WTC11 (cell line): ENCODE results near the gene BZW2. TPM values are rescaled to one million over a fixed set of nuclear protein-coding genes. Genes with fewer than 3 reads are reported as not detected.

Experiments
- ATAC-seq: fragments of 200-7000 bp; cut with Tn5 transposase; 2 replicates; pipeline ENCODE4 v1.10.0; 2021; ENCODE audit warnings: mild to moderate bottlenecking, moderate library complexity
- CTCF ChIA-PET: fragments of 300-600 bp; sonication (Branson Sonifier 250); formaldehyde crosslinking; loops from one replicate; lab custom pipeline; 2021; ENCODE audit warnings: antibody characterized with exemption; lab: Charles Lee
- POLR2A ChIA-PET: fragments of 350-600 bp; sonication (Branson Sonifier 250); formaldehyde crosslinking; loops from one replicate; lab custom pipeline; 2021; ENCODE audit warnings: antibody characterized with exemption; lab: Charles Lee
- DNase-seq: peaks from one replicate; pipeline ENCODE4 v3.0.0; 2021; ENCODE audit warnings: low spot score
- H3K27ac Mint-ChIP-seq: 2 replicates; pipeline ENCODE4 v1.8.0; 2021; ENCODE audit warnings: mixed read lengths
- H3K27me3 Mint-ChIP-seq: 2 replicates; pipeline ENCODE4 v1.8.0; 2021; ENCODE audit warnings: low read depth, mild to moderate bottlenecking, moderate library complexity, mixed read lengths
- H3K36me3 Mint-ChIP-seq: 2 replicates; pipeline ENCODE4 v1.8.0; 2021; ENCODE audit warnings: mixed read lengths
- H3K4me1 Mint-ChIP-seq: 2 replicates; pipeline ENCODE4 v1.8.0; 2022; ENCODE audit warnings: mixed read lengths
- H3K4me3 Mint-ChIP-seq: 2 replicates; pipeline ENCODE4 v1.8.0; 2021; ENCODE audit warnings: mild to moderate bottlenecking, moderate library complexity, mixed read lengths
- H3K9me3 Mint-ChIP-seq: 2 replicates; pipeline ENCODE4 v1.8.0; 2021; ENCODE audit warnings: mixed read lengths
- AFF4 ChIP-seq: sonication (generic); formaldehyde crosslinking; IDR thresholded peaks from 2 replicates; pipeline ENCODE4 v1.8.1; 2023; ENCODE audit warnings: mild to moderate bottlenecking, missing genetic modification reagents, borderline replicate concordance
- CBFB ChIP-seq: sonication (generic); formaldehyde crosslinking; IDR thresholded peaks from 2 replicates; pipeline ENCODE4 v1.8.1; 2022; ENCODE audit warnings: mild to moderate bottlenecking, low read depth, missing genetic modification reagents
- CTCF ChIP-seq: fragments of 200-600 bp; IDR thresholded peaks from 2 replicates; pipeline ENCODE4 v1.8.0; 2022; ENCODE audit warnings: antibody characterized with exemption
- JAZF1 ChIP-seq: fragments of 250-450 bp; sonication (Bioruptor Pico); IDR thresholded peaks from 2 replicates; pipeline ENCODE4 v1.9.0; 2021; ENCODE audit warnings: moderate library complexity, mild to moderate bottlenecking, inconsistent platforms
- MXD4 ChIP-seq: fragments of 250-450 bp; sonication (Bioruptor Pico); IDR thresholded peaks from 2 replicates; pipeline ENCODE4 v1.8.0; 2021; ENCODE audit warnings: mild to moderate bottlenecking, moderate library complexity, borderline replicate concordance
- NFATC4 ChIP-seq: fragments of 250-450 bp; sonication (Bioruptor Pico); IDR thresholded peaks from 2 replicates; pipeline ENCODE4 v1.9.0; 2021; ENCODE audit warnings: mild to moderate bottlenecking
- NR1H2 ChIP-seq: sonication (generic); formaldehyde crosslinking; IDR thresholded peaks from 2 replicates; pipeline ENCODE4 v1.9.0; 2021; ENCODE audit warnings: mild to moderate bottlenecking, moderate library complexity, missing genetic modification reagents
- NR2C2 ChIP-seq: sonication (generic); formaldehyde crosslinking; IDR thresholded peaks from 2 replicates; pipeline ENCODE4 v1.8.0; 2022; ENCODE audit warnings: mild to moderate bottlenecking, missing genetic modification reagents
- NR3C1 ChIP-seq: sonication (generic); formaldehyde crosslinking; conservative IDR thresholded peaks from 2 replicates; pipeline ENCODE4 v1.8.1; 2023; ENCODE audit warnings: low read depth, mild to moderate bottlenecking, missing genetic modification reagents
- OVOL2 ChIP-seq: fragments of 250-450 bp; sonication (Bioruptor Pico); IDR thresholded peaks from 2 replicates; pipeline ENCODE4 v1.9.0; 2021; ENCODE audit warnings: mild to moderate bottlenecking, borderline replicate concordance
- SOX15 ChIP-seq: fragments of 250-450 bp; sonication (Bioruptor Pico); IDR thresholded peaks from 2 replicates; pipeline ENCODE4 v1.9.0; 2021; ENCODE audit warnings: mild to moderate bottlenecking
- STAT6 ChIP-seq: sonication (generic); formaldehyde crosslinking; conservative IDR thresholded peaks from 2 replicates; pipeline ENCODE4 v1.8.1; 2023; ENCODE audit warnings: mild to moderate bottlenecking, low read depth, missing genetic modification reagents, moderate library complexity
- TEAD1 ChIP-seq: sonication (generic); formaldehyde crosslinking; IDR thresholded peaks from 2 replicates; pipeline ENCODE4 v1.8.0; 2022; ENCODE audit warnings: mild to moderate bottlenecking, missing genetic modification reagents
- ZBTB21 ChIP-seq: sonication (generic); formaldehyde crosslinking; IDR thresholded peaks from 2 replicates; pipeline ENCODE4 v1.8.1; 2023; ENCODE audit warnings: mild to moderate bottlenecking, missing genetic modification reagents, borderline replicate concordance
- ZNF121 ChIP-seq: sonication (generic); formaldehyde crosslinking; IDR thresholded peaks from 2 replicates; pipeline ENCODE4 v1.8.0; 2023; ENCODE audit warnings: missing genetic modification reagents
- ZNF232 ChIP-seq: sonication (generic); formaldehyde crosslinking; IDR thresholded peaks from 2 replicates; pipeline ENCODE4 v1.8.0; 2022; ENCODE audit warnings: mild to moderate bottlenecking, missing genetic modification reagents
- ZNF416 ChIP-seq: fragments of 250-450 bp; sonication (Bioruptor Pico); IDR thresholded peaks from 2 replicates; pipeline ENCODE4 v1.9.0; 2021; ENCODE audit warnings: mild to moderate bottlenecking, inconsistent platforms
- ZNF423 ChIP-seq: fragments of 250-450 bp; sonication (Bioruptor Pico); IDR thresholded peaks from 2 replicates; pipeline ENCODE4 v2.1.2; 2022; ENCODE audit warnings: mild to moderate bottlenecking, moderate library complexity
- total RNA-seq: library from RNA; stranded (reverse); gene quantifications from 3 replicates; pipeline ENCODE4 v1.2.3, GENCODE V29; 2021
- TF ChIP-seq, protein P1 (sequence below): sonication (generic); formaldehyde crosslinking; IDR thresholded peaks from 2 replicates; pipeline ENCODE4 v1.8.1; 2022; ENCODE audit warnings: mild to moderate bottlenecking, moderate library complexity, missing genetic modification reagents
- TF ChIP-seq, protein P2 (sequence below): sonication (generic); formaldehyde crosslinking; IDR thresholded peaks from 2 replicates; pipeline ENCODE4 v1.8.0; 2022; ENCODE audit warnings: mild to moderate bottlenecking, missing genetic modification reagents
- TF ChIP-seq, protein P3 (sequence below): sonication (generic); formaldehyde crosslinking; IDR thresholded peaks from 2 replicates; pipeline ENCODE4 v1.8.1; 2022; ENCODE audit warnings: mild to moderate bottlenecking, missing genetic modification reagents, moderate library complexity, borderline replicate concordance

The BZW2 gene
- total RNA-seq, 1 experiment from 2014 or later = 105 TPM

DNA sequence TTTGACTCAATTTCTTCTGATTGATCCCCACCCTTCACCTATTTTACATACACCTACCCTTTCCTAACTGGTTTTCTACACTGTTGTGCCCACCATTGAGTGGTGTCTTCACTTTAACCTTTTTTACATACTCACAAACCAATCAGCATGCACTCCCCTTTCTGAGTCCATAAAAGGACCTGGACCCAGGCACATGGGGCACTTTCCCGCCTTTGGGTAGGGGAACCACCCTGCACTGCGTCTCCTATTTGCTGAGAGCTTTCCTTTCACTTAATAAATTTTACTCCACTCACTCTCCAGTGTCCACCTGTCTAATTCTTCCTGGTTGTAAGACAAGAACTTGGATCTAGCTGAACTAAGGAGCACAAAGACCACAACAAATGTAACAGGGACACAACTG, 34.3 kb upstream of the BZW2 start:
- POLR2A ChIA-PET = no interaction called here
- no peak for DNase-seq
- H3K4me1 Mint-ChIP-seq = peaks cover 6% of the 10 kb centered on the region
- no peaks in the 10 kb centered on the region for H3K9me3 Mint-ChIP-seq
- no peak overlapping the region for H3K27ac Mint-ChIP-seq
- no peak for TF ChIP-seq ZBTB21 (CRISPR knock-in tag)
- no peak for TF ChIP-seq MXD4
- TF ChIP-seq NFATC4 (CRISPR knock-in tag) = no peak
- no peak for TF ChIP-seq ZNF121 (CRISPR knock-in tag)
- no peak for TF ChIP-seq NR3C1 (CRISPR knock-in tag)
- TF ChIP-seq JAZF1 (CRISPR knock-in tag) = no peak
- TF ChIP-seq TEAD1 (CRISPR knock-in tag) = no peak
- TF ChIP-seq, protein P1, sequence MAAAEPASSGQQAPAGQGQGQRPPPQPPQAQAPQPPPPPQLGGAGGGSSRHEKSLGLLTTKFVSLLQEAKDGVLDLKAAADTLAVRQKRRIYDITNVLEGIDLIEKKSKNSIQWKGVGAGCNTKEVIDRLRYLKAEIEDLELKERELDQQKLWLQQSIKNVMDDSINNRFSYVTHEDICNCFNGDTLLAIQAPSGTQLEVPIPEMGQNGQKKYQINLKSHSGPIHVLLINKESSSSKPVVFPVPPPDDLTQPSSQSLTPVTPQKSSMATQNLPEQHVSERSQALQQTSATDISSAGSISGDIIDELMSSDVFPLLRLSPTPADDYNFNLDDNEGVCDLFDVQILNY = no peak
- no peak for TF ChIP-seq CBFB (CRISPR knock-in tag)
- TF ChIP-seq, protein P2, sequence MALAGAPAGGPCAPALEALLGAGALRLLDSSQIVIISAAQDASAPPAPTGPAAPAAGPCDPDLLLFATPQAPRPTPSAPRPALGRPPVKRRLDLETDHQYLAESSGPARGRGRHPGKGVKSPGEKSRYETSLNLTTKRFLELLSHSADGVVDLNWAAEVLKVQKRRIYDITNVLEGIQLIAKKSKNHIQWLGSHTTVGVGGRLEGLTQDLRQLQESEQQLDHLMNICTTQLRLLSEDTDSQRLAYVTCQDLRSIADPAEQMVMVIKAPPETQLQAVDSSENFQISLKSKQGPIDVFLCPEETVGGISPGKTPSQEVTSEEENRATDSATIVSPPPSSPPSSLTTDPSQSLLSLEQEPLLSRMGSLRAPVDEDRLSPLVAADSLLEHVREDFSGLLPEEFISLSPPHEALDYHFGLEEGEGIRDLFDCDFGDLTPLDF (CRISPR knock-in tag) = no peak
- TF ChIP-seq ZNF232 (CRISPR knock-in tag) = no peak
- TF ChIP-seq, all 79 proteins: peak for 0
- CTCF ChIA-PET = no interaction called here
- peaks cover under 1% of the 10 kb centered on the region; the same call in 1 of the 2 replicates for H3K36me3 Mint-ChIP-seq
- ATAC-seq = no peak
- no peaks in the 10 kb centered on the region for H3K27me3 Mint-ChIP-seq
- H3K4me3 Mint-ChIP-seq = no peak overlapping the region

GRCh38 chr7:16615228-16615627, 30.8 kb upstream of the BZW2 start:
- DNase-seq = no peak
- peaks cover 13% of the 10 kb centered on the region for H3K4me1 Mint-ChIP-seq
- no peak overlapping the region for H3K4me3 Mint-ChIP-seq
- POLR2A ChIA-PET = interaction anchor here (0.5 kb wide), 1 partner anchor 128 kb away, joined by 3 read pairs; no protein-coding TSS in a partner anchor
- CTCF ChIA-PET = interaction anchor here (0.6 kb wide), 2 partner anchors 22 to 28 kb away, joined by 4 read pairs; no protein-coding TSS in a partner anchor
- no peak overlapping the region for H3K27ac Mint-ChIP-seq
- TF ChIP-seq SOX15 (no peak), CTCF (no peak), NR3C1 (CRISPR knock-in tag) (no peak), NR1H2 (CRISPR knock-in tag) (no peak), ZNF423 (CRISPR knock-in tag) (no peak), NR2C2 (CRISPR knock-in tag) (no peak), AFF4 (CRISPR knock-in tag) (no peak), OVOL2 (CRISPR knock-in tag) (no peak), STAT6 (CRISPR knock-in tag) (no peak), ZNF416 (CRISPR knock-in tag) (no peak)
- TF ChIP-seq, protein P3, sequence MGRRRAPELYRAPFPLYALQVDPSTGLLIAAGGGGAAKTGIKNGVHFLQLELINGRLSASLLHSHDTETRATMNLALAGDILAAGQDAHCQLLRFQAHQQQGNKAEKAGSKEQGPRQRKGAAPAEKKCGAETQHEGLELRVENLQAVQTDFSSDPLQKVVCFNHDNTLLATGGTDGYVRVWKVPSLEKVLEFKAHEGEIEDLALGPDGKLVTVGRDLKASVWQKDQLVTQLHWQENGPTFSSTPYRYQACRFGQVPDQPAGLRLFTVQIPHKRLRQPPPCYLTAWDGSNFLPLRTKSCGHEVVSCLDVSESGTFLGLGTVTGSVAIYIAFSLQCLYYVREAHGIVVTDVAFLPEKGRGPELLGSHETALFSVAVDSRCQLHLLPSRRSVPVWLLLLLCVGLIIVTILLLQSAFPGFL = no peak
- TF ChIP-seq, protein P2 (CRISPR knock-in tag) = no peak
- H3K27me3 Mint-ChIP-seq = no peaks in the 10 kb centered on the region
- no peaks in the 10 kb centered on the region for H3K9me3 Mint-ChIP-seq
- H3K36me3 Mint-ChIP-seq = peaks cover 7% of the 10 kb centered on the region
- peak; percentile 81 for ATAC-seq
